Uterus (tissue), 2 donors: ENCODE results near the gene CLIP2.
"Not testable (repeated sequence)": the region's sequence is repeated elsewhere in the genome, so short reads cannot be mapped to it uniquely, and the experiment has no call there.

Experiments used
- CTCF ChIP-seq, 4 experiments: fragments of 200-600 bp in 2 of 4; fragments of 450-650 bp in 2 of 4; sonication (generic) in 2 of 4; IDR thresholded peaks; one replicate each; pipeline ENCODE4 v1.5.1; 2016 to 2019; ENCODE audit warnings: antibody characterized with exemption in 4 of 4, mild to moderate bottlenecking in 2 of 4, moderate library complexity in 1 of 4
- POLR2A ChIP-seq, 2 donors: fragments of 450-650 bp; IDR thresholded peaks; one replicate each; pipeline ENCODE4 v1.6.1; 2016; ENCODE audit warnings: antibody characterized with exemption in 2 of 2, mild to moderate bottlenecking in 1 of 2, moderate library complexity in 1 of 2

- not testable (repeated sequence) for TF ChIP-seq CTCF, POLR2A (IDR thresholded peaks at IDR 0.05)
Observed at GRCh38 chr7:74419232-74419631, 130.0 kb downstream of the CLIP2 start.
